HepG2 (cell line): Measurements from ENCODE around the gene ANO3. TPM values are rescaled to one million over a fixed set of nuclear protein-coding genes. Genes with fewer than 3 reads are reported as not detected.

ENCODE experiments used
- ATAC-seq: fragments of 200-7000 bp; cut with Tn5 transposase; 3 replicates; pipeline ENCODE4 v1.9.1; 2020; ENCODE audit warnings: mild to moderate bottlenecking, moderate library complexity
- BruUV-seq: library from RNA; stranded (reverse); fragments of 400-500 nt; replicated peaks from 2 replicates; lab custom pipeline; 2021; lab: Mats Ljungman, UMichigan
- CTCF ChIA-PET: fragments of 300-600 bp; formaldehyde crosslinking; extraction: SDS; loops from one replicate; lab custom pipeline; 2021; ENCODE audit warnings: low total read pairs, inconsistent platforms, low intra/inter-chr PET ratio; lab: Yijun Ruan, JAX
- POLR2A ChIA-PET: fragments of 350-600 bp; sonication (Branson Sonifier 250); formaldehyde crosslinking; loops from one replicate; lab custom pipeline; 2020; ENCODE audit warnings: antibody characterized with exemption, inconsistent platforms; lab: Yijun Ruan, JAX
- DNase-seq: peaks from one replicate; pipeline ENCODE4 v3.0.0-alpha.2; 2015; ENCODE audit warnings: low spot score
- FAIRE-seq: peaks from 3 replicates; lab custom pipeline; 2011; peaks lifted over from hg19 to GRCh38; lab: Jason Lieb, UNC
- H2AFZ ChIP-seq: one replicate; pipeline ENCODE4 v1.6.1; 2011; ENCODE audit warnings: low read length, inconsistent platforms
- H3K27ac ChIP-seq: fragments of 300-600 bp; 3 replicates; pipeline ENCODE4 v1.8.0; 2011; ENCODE audit warnings: mixed run types, mild to moderate bottlenecking, mixed read lengths, low read length, inconsistent platforms; ENCODE audit not compliant: insufficient read depth; ENCODE audit errors: extremely low read length
- H3K27me3 ChIP-seq, 2 experiments: fragments of 200-600 bp in 1 of 2; 2 replicates in 1 of 2; 3 replicates in 1 of 2; pipeline versions ENCODE4 v1.6.0 to v1.8.0; 2011; ENCODE audit warnings: low read length in 2 of 2, mild to moderate bottlenecking in 2 of 2, moderate library complexity in 2 of 2, inconsistent platforms in 1 of 2; ENCODE audit not compliant: insufficient read depth in 2 of 2, control insufficient read depth in 1 of 2
- H3K36me3 ChIP-seq, 2 experiments: fragments of 200-600 bp in 1 of 2; replicated peaks in 1 of 2; 2 replicates in 1 of 2; 3 replicates in 1 of 2; pipeline versions ENCODE4 v1.5.1 to v1.8.0; 2011; ENCODE audit warnings: low read length in 2 of 2, inconsistent platforms in 1 of 2; ENCODE audit not compliant: insufficient read depth in 2 of 2, control insufficient read depth in 1 of 2
- H3K4me1 ChIP-seq: 2 replicates; pipeline ENCODE4 v1.5.1; 2012; ENCODE audit warnings: low read length, inconsistent platforms; ENCODE audit not compliant: insufficient read depth
- H3K4me2 ChIP-seq: 2 replicates; pipeline ENCODE4 v1.6.0; 2011; ENCODE audit warnings: low read depth, low read length, inconsistent platforms
- H3K4me3 ChIP-seq, 3 experiments: fragments of 200-600 bp in 1 of 3; sonication (generic), shearing (Covaris generic) in 1 of 3; replicated peaks in 1 of 3; 2 replicates each; pipeline ENCODE4 v1.5.1; 2011 to 2016; ENCODE audit warnings: low read length in 3 of 3, inconsistent platforms in 2 of 3, low read depth in 2 of 3, mild to moderate bottlenecking in 2 of 3, control low read depth in 1 of 3, mixed read lengths in 1 of 3; ENCODE audit not compliant: insufficient read depth in 1 of 3
- H3K79me2 ChIP-seq: one replicate; pipeline ENCODE4 v1.6.1; 2011; ENCODE audit warnings: low read length, inconsistent platforms; ENCODE audit not compliant: insufficient read depth
- H3K9ac ChIP-seq: 2 replicates; pipeline ENCODE4 v1.6.0; 2011; ENCODE audit warnings: mild to moderate bottlenecking, low read depth, low read length, inconsistent platforms; ENCODE audit not compliant: insufficient read depth
- H3K9me3 ChIP-seq: 2 replicates; pipeline ENCODE4 v1.5.1; 2012; ENCODE audit warnings: mild to moderate bottlenecking, low read length
- H4K20me1 ChIP-seq: 2 replicates; pipeline ENCODE4 v1.6.0; 2011; ENCODE audit warnings: inconsistent platforms, mild to moderate bottlenecking, low read length, moderate library complexity; ENCODE audit not compliant: insufficient read depth
- BCLAF1 ChIP-seq: fragments of 450-650 bp; IDR thresholded peaks from 2 replicates; pipeline ENCODE4 v1.6.1; 2017; ENCODE audit warnings: mild to moderate bottlenecking
- CREB1 ChIP-seq, 2 experiments: fragments of 450-650 bp in 1 of 2; IDR thresholded peaks; 2 replicates each; pipeline ENCODE4 v1.6.1; 2016 to 2017; ENCODE audit warnings: control low read depth in 1 of 2, mild to moderate bottlenecking in 1 of 2, missing compliant biosample characterization in 1 of 2, missing genetic modification characterization in 1 of 2
- FOXJ3 ChIP-seq: sonication (generic); formaldehyde crosslinking; IDR thresholded peaks from 2 replicates; pipeline ENCODE4 v1.4.0; 2020; ENCODE audit warnings: missing genetic modification reagents, mild to moderate bottlenecking, borderline replicate concordance
- HNRNPL ChIP-seq: fragments of 200-400 bp; formaldehyde crosslinking; IDR thresholded peaks from 2 replicates; pipeline ENCODE4 v1.6.1; 2017; ENCODE audit warnings: mild to moderate bottlenecking, low read depth, low read length
- IKZF5 ChIP-seq: IDR thresholded peaks from 2 replicates; pipeline ENCODE4 v1.6.1; 2018; ENCODE audit warnings: missing genetic modification reagents, mild to moderate bottlenecking, missing compliant biosample characterization
- KLF11 ChIP-seq: IDR thresholded peaks from 2 replicates; pipeline ENCODE4 v1.6.1; 2016; ENCODE audit warnings: missing compliant biosample characterization
- RARA ChIP-seq: IDR thresholded peaks from 2 replicates; pipeline ENCODE4 v1.6.1; 2016; ENCODE audit warnings: missing genetic modification reagents, missing compliant biosample characterization
- RBM39 ChIP-seq: fragments of 200-400 bp; formaldehyde crosslinking; IDR thresholded peaks from one replicate; pipeline ENCODE4 v1.6.1; 2018; ENCODE audit warnings: antibody characterized with exemption, mild to moderate bottlenecking, low read depth, low read length; ENCODE audit not compliant: poor library complexity, severe bottlenecking
- ZC3H4 ChIP-seq: sonication (generic); formaldehyde crosslinking; IDR thresholded peaks from 2 replicates; pipeline ENCODE4 v1.4.0; 2020; ENCODE audit warnings: missing genetic modification reagents, borderline replicate concordance
- ZMAT3 ChIP-seq: sonication (generic); formaldehyde crosslinking; conservative IDR thresholded peaks from 2 replicates; pipeline ENCODE4 v1.7.0; 2021; ENCODE audit warnings: missing genetic modification reagents
- ZNF251 ChIP-seq: sonication (generic); formaldehyde crosslinking; IDR thresholded peaks from 2 replicates; pipeline ENCODE4 v1.9.0; 2021; ENCODE audit warnings: mild to moderate bottlenecking, missing genetic modification reagents
- ZNF768 ChIP-seq: sonication (generic); formaldehyde crosslinking; IDR thresholded peaks from 2 replicates; pipeline ENCODE4 v1.4.0; 2020; ENCODE audit warnings: missing genetic modification reagents
- ZNF839 ChIP-seq: sonication (generic); formaldehyde crosslinking; IDR thresholded peaks from 2 replicates; pipeline ENCODE4 v1.4.0; 2020; ENCODE audit warnings: missing genetic modification reagents, mild to moderate bottlenecking, borderline replicate concordance
- WGBS: methylation state at CpG from one replicate; pipeline ENCODE4 v1.1.6; 2017; ENCODE audit warnings: low lambda C conversion rate; 5-methylcytosine and 5-hydroxymethylcytosine counted together
- in situ Hi-C: cut with HindIII; loops from 2 replicates; pipeline ENCODE4 v1.10.0; 2017; ENCODE audit warnings: low pct_unique_long_range_greater_than_20kb; ENCODE audit not compliant: extremely low pct_ligation_motif_present
- intact Hi-C: fragments of 100-400 bp; cut with micrococcal nuclease; formaldehyde crosslinking; loops from one replicate; pipeline ENCODE4 v1.10.0; 2022; ENCODE audit not compliant: unreplicated experiment
- polyA plus RNA-seq, 8 experiments: library from polyadenylated mRNA; depleted of rRNA in 3 of 8; stranded (reverse) in 7 of 8; unstranded in 1 of 8; fragments of >200 nt; fragmentation: Illumina TruSeq in 4 of 8; extraction: Trizol in 4 of 8; gene quantifications; 2 replicates each; pipeline versions ENCODE4 v1.2.1 to v1.2.3, GENCODE V29; 2011 to 2016; ENCODE audit warnings: low read depth in 4 of 8, missing spikeins in 1 of 8, mixed read lengths in 1 of 8; ENCODE audit not compliant: insufficient read depth in 1 of 8
- total RNA-seq, 5 experiments: library from RNA; depleted of rRNA; stranded (reverse); fragments of >200 nt; fragmentation: Illumina TruSeq; extraction: Trizol; gene quantifications; 2 replicates each; pipeline ENCODE4 v1.2.3, GENCODE V29; 2016; ENCODE audit warnings: low read depth in 1 of 5

ANO3 gene
- total and polyA plus RNA-seq, 2 of the 13 experiments (the other 11 are each of a cell fraction or from before 2014, with no cell fraction given): 0.17 to 0.44 TPM

- Histone ChIP-seq H3K36me3 (no peaks in the 10 kb centered on the region), H3K9ac (no peak overlapping the region), H3K27ac (no peak overlapping the region), H3K27me3 (no peaks in the 10 kb centered on the region), H2AFZ (no peak overlapping the region), H3K4me3 (no peak overlapping the region), H4K20me1 (no peaks in the 10 kb centered on the region), H3K9me3 (no peaks in the 10 kb centered on the region), H3K4me1 (no peaks in the 10 kb centered on the region)
- WGBS: 10% methylated on average over 5 of the region's 5 CpGs
- in situ Hi-C loops (no loop called here), intact Hi-C loops (no loop called here)
- ATAC-seq (no peak), DNase-seq (no peak)
- no peak for TF ChIP-seq BCLAF1
- TF ChIP-seq ZNF768 (CRISPR knock-in tag): no peak
- no peak for TF ChIP-seq KLF11
- TF ChIP-seq, all 625 proteins: peak for 0
- POLR2A ChIA-PET: no interaction called here
- CTCF ChIA-PET: no interaction called here
- Histone ChIP-seq H3K79me2 (no peaks in the 10 kb centered on the region), H3K4me2 (no peak overlapping the region)
- FAIRE-seq: no peak
- no TSS peak for BruUV-seq
Observed at GRCh38 chr11:26554455-26554854, 222.5 kb downstream of the ANO3 start.

- no peaks in the 10 kb centered on the region; a peak in 1 of 5 replicates for H3K27me3 ChIP-seq
- no peaks in the 10 kb centered on the region for H3K9me3 ChIP-seq
- BruUV-seq: no TSS peak
- no peaks in the 10 kb centered on the region for H3K79me2 ChIP-seq
- POLR2A ChIA-PET: no interaction called here
- FAIRE-seq (no peak), ATAC-seq (no peak), DNase-seq (no peak)
- TF ChIP-seq HNRNPL (no peak), ZNF839 (CRISPR knock-in tag) (no peak), RBM39 (no peak), ZMAT3 (CRISPR knock-in tag) (no peak), ZNF251 (CRISPR knock-in tag) (no peak), FOXJ3 (CRISPR knock-in tag) (no peak), IKZF5 (CRISPR knock-in tag) (no peak), RARA (CRISPR knock-in tag) (no peak), ZC3H4 (CRISPR knock-in tag) (no peak), CREB1 (IDR thresholded peaks at IDR 0.05) (no peak), CREB1 (CRISPR knock-in tag; IDR thresholded peaks at IDR 0.05) (no peak)
- no peak overlapping the region for H3K27ac ChIP-seq
- no peak overlapping the region for H3K4me3 ChIP-seq
- no peaks in the 10 kb centered on the region for H3K4me1 ChIP-seq
- H3K9ac ChIP-seq: no peak overlapping the region
- no peaks in the 10 kb centered on the region for H3K36me3 ChIP-seq
- intact Hi-C loops (no loop called here), in situ Hi-C loops (no loop called here)
- no peak overlapping the region for H3K4me2 ChIP-seq
- 20% methylated on average over 1 of the region's 1 CpG for WGBS
- CTCF ChIA-PET: no interaction called here
- no peaks in the 10 kb centered on the region for H4K20me1 ChIP-seq
- H2AFZ ChIP-seq: no peak overlapping the region
Observed at GRCh38 chr11:26556582-26556981, 224.7 kb downstream of the ANO3 start.
